RWPE1 (cell line): ENCODE data around the gene SEMA4F.

ENCODE experiments used
- CTCF ChIA-PET: fragments of 350-600 bp; sonication (Branson Sonifier 250); formaldehyde crosslinking; extraction: SDS; loops from one replicate; lab custom pipeline; 2021; lab: Yijun Ruan, JAX
- POLR2A ChIA-PET: fragments of 400-600 bp; formaldehyde crosslinking; extraction: SDS; loops from one replicate; lab custom pipeline; 2020; ENCODE audit warnings: antibody characterized with exemption; ENCODE audit not compliant: low non-redundant PET; lab: Yijun Ruan, JAX
- DNase-seq: peaks from one replicate; pipeline ENCODE4 v3.0.0; 2012; ENCODE audit warnings: low spot score
- H3K27ac ChIP-seq: fragments of 450-650 bp; 2 replicates; pipeline ENCODE4 v1.5.1; 2017
- TF ChIP-seq, protein P1 (sequence below): fragments of 450-650 bp; conservative IDR thresholded peaks from 2 replicates; pipeline ENCODE4 v1.5.1; 2017; ENCODE audit warnings: low read depth, mild to moderate bottlenecking

SEMA4F gene

DNA sequence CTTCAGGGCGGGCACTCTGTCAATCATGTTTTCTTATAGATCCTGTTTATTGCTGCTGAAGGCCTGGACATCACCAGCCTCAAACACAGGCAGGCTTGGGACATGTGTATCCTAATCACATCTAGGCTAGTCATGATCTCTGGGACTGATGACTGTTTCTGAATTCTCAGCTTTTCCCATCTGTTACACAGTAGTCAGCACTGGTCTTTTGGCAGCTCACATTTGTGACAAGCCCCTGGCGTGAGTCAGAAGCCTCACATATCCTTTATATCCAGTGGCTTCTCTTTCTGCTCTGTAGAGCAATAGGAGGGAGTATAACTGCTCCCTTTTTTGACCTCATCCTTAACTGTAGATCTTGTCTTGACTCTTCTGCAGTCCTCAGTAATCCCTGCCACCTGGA, 4.5 kb downstream of the SEMA4F start:
- ChIA-PET POLR2A (no interaction called here), CTCF (no interaction called here)
- TF ChIP-seq, protein P1, sequence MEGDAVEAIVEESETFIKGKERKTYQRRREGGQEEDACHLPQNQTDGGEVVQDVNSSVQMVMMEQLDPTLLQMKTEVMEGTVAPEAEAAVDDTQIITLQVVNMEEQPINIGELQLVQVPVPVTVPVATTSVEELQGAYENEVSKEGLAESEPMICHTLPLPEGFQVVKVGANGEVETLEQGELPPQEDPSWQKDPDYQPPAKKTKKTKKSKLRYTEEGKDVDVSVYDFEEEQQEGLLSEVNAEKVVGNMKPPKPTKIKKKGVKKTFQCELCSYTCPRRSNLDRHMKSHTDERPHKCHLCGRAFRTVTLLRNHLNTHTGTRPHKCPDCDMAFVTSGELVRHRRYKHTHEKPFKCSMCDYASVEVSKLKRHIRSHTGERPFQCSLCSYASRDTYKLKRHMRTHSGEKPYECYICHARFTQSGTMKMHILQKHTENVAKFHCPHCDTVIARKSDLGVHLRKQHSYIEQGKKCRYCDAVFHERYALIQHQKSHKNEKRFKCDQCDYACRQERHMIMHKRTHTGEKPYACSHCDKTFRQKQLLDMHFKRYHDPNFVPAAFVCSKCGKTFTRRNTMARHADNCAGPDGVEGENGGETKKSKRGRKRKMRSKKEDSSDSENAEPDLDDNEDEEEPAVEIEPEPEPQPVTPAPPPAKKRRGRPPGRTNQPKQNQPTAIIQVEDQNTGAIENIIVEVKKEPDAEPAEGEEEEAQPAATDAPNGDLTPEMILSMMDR, result no peak
- H3K27ac ChIP-seq, result no peak overlapping the region
- DNase-seq, result no peak

GRCh38 chr2:74659462-74659861, 5.4 kb downstream of the SEMA4F start:
- TF ChIP-seq, protein P1, result no peak
- no peak overlapping the region for H3K27ac ChIP-seq
- ChIA-PET CTCF (no interaction called here), POLR2A (no interaction called here)
- no peak for DNase-seq

DNA sequence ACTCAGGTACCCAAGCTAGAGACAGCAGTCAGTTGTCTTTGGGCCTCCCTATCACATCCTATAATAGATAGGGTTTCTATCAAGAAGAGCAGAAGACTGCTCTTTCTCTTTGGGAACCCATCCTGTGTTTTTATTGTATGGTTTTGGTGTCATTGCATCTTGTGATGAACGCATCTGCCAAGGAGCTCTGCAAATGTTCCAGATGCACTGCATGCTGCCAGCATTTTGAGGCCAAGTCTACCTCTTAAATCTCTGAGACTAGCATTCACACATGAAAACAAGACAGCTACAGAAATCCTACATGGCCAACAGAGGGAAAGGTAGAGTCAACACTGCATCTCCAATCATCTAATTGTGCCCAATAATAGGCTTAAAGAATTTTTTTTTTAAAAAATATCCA, 14.0 kb downstream of the SEMA4F start:
- TF ChIP-seq, protein P1, result no peak
- no peak for DNase-seq
- no peak overlapping the region for H3K27ac ChIP-seq
- ChIA-PET POLR2A (no interaction called here), CTCF (interaction anchor here (0.6 kb wide), 2 partner anchors 603 to 916 kb away, joined by 3 read pairs; no protein-coding TSS in a partner anchor)

DNA sequence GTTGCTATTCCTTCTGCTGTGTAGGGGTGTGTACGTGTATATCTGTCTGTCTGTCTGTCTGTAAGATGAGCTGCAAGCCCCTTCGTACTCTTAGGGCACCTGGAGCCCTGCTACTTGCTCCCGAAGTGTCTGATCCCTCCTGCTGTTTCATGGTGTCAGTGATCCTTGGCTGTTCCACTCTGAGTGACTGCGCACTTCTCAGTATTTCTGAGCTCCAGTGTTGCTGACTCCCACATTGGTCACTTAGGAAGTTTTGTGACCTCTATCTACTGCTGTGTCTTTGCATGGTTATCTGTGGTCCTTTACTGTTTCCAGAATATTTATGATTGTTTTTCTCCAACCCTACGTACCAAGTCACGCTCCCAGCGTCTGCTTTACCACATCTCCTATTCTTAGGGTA, 16.2 kb downstream of the SEMA4F start:
- TF ChIP-seq, protein P1, result no peak
- CTCF ChIA-PET, result no interaction called here

GRCh38 chr2:74671479-74671878, 17.4 kb downstream of the SEMA4F start:
- TF ChIP-seq, protein P1, result no peak
- POLR2A ChIA-PET, result no interaction called here
- no peak for DNase-seq
- CTCF ChIA-PET, result interaction anchor here (0.6 kb wide), 1 partner anchor 176 kb away, joined by 3 read pairs; no protein-coding TSS in a partner anchor
- H3K27ac ChIP-seq, result no peak overlapping the region

More for the DNA sequence above, 16.2 kb downstream of the SEMA4F start:
- H3K27ac ChIP-seq, result no peak overlapping the region
- POLR2A ChIA-PET, result no interaction called here
- no peak for DNase-seq

DNA sequence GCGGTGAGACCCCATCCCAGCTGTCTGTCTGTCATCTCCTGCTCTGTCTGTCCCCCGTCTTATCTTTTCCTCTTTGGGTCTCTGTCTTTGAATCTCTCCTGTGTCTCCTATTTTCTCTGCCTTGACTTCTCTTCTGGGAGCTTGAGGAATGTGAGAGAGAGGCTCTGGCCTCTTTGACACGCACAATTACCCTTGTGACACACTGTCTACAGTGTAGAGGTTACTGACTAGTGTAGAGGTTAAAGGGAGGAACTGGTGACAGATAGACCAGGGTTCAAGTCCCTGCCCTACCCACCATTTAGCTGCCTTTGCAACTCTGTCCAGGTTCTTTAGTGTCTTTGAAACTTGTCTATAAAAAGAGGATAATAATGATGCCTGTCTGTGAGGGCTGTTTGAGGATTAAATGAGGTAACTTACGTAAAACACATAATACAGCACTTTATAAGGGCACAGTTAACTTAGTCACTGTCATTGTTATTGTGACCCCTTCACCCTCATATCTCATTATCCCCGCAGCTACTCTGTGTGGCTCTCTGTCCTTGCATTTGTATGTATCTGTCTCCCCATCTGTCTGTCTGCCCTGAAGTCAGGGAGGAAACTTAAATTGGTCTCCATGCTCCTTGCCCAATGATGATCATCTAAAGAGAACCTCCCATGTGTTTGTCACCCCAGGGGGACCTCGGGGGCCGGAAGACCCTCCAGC, 19.9 kb downstream of the SEMA4F start:
- DNase-seq, result no peak
- no peak overlapping the region for H3K27ac ChIP-seq
- TF ChIP-seq, protein P1, result no peak
- ChIA-PET POLR2A (interaction anchor here (0.6 kb wide), 1 partner anchor 166 kb away, joined by 4 read pairs; no protein-coding TSS in a partner anchor), CTCF (no interaction called here)
